WTC11 (cell line): Measurements from ENCODE around the gene RASL11B. TPM values are rescaled to one million over a fixed set of nuclear protein-coding genes. Genes with fewer than 3 reads are reported as not detected.

ENCODE experiments used
- ATAC-seq: fragments of 200-7000 bp; cut with Tn5 transposase; 2 replicates; pipeline ENCODE4 v1.10.0; 2021; ENCODE audit warnings: mild to moderate bottlenecking, moderate library complexity
- CTCF ChIA-PET: fragments of 300-600 bp; sonication (Branson Sonifier 250); formaldehyde crosslinking; loops from one replicate; lab custom pipeline; 2021; ENCODE audit warnings: antibody characterized with exemption; lab: Charles Lee
- POLR2A ChIA-PET: fragments of 350-600 bp; sonication (Branson Sonifier 250); formaldehyde crosslinking; loops from one replicate; lab custom pipeline; 2021; ENCODE audit warnings: antibody characterized with exemption; lab: Charles Lee
- DNase-seq: peaks from one replicate; pipeline ENCODE4 v3.0.0; 2021; ENCODE audit warnings: low spot score
- H3K27ac Mint-ChIP-seq: 2 replicates; pipeline ENCODE4 v1.8.0; 2021; ENCODE audit warnings: mixed read lengths
- H3K27me3 Mint-ChIP-seq: 2 replicates; pipeline ENCODE4 v1.8.0; 2021; ENCODE audit warnings: low read depth, mild to moderate bottlenecking, moderate library complexity, mixed read lengths
- H3K36me3 Mint-ChIP-seq: 2 replicates; pipeline ENCODE4 v1.8.0; 2021; ENCODE audit warnings: mixed read lengths
- H3K4me1 Mint-ChIP-seq: 2 replicates; pipeline ENCODE4 v1.8.0; 2022; ENCODE audit warnings: mixed read lengths
- H3K4me3 Mint-ChIP-seq: 2 replicates; pipeline ENCODE4 v1.8.0; 2021; ENCODE audit warnings: mild to moderate bottlenecking, moderate library complexity, mixed read lengths
- H3K9me3 Mint-ChIP-seq: 2 replicates; pipeline ENCODE4 v1.8.0; 2021; ENCODE audit warnings: mixed read lengths
- ATF6 ChIP-seq: sonication (generic); formaldehyde crosslinking; IDR thresholded peaks from 2 replicates; pipeline ENCODE4 v1.8.1; 2023; ENCODE audit warnings: mild to moderate bottlenecking, missing genetic modification reagents
- CREB1 ChIP-seq: sonication (generic); formaldehyde crosslinking; IDR thresholded peaks from 2 replicates; pipeline ENCODE4 v1.8.0; 2023; ENCODE audit warnings: mild to moderate bottlenecking, missing genetic modification reagents
- CREM ChIP-seq: sonication (generic); formaldehyde crosslinking; IDR thresholded peaks from 2 replicates; pipeline ENCODE4 v1.8.1; 2022; ENCODE audit warnings: mild to moderate bottlenecking, missing genetic modification reagents, moderate library complexity
- ELF4 ChIP-seq: sonication (generic); formaldehyde crosslinking; IDR thresholded peaks from 2 replicates; pipeline ENCODE4 v1.8.1; 2022; ENCODE audit warnings: low read depth, mild to moderate bottlenecking, moderate library complexity, missing genetic modification reagents
- ETV6 ChIP-seq: sonication (generic); formaldehyde crosslinking; IDR thresholded peaks from 2 replicates; pipeline ENCODE4 v1.8.1; 2022; ENCODE audit warnings: mild to moderate bottlenecking, missing genetic modification reagents
- FOXJ3 ChIP-seq: sonication (generic); formaldehyde crosslinking; IDR thresholded peaks from 2 replicates; pipeline ENCODE4 v1.9.0; 2021; ENCODE audit warnings: missing genetic modification reagents, mild to moderate bottlenecking, borderline replicate concordance
- FOXK1 ChIP-seq: sonication (generic); formaldehyde crosslinking; IDR thresholded peaks from 2 replicates; pipeline ENCODE4 v1.8.0; 2022; ENCODE audit warnings: mild to moderate bottlenecking, moderate library complexity, missing genetic modification reagents
- GTF2I ChIP-seq: fragments of 250-450 bp; sonication (Bioruptor Pico); conservative IDR thresholded peaks from 2 replicates; pipeline ENCODE4 v1.4.0; 2021; ENCODE audit warnings: mild to moderate bottlenecking
- IRF2 ChIP-seq: sonication (generic); formaldehyde crosslinking; IDR thresholded peaks from 2 replicates; pipeline ENCODE4 v1.8.0; 2022; ENCODE audit warnings: low read depth, missing genetic modification reagents, borderline replicate concordance
- MLX ChIP-seq: sonication (generic); formaldehyde crosslinking; IDR thresholded peaks from 2 replicates; pipeline ENCODE4 v1.8.1; 2023; ENCODE audit warnings: mild to moderate bottlenecking, missing genetic modification reagents, moderate library complexity
- MXD4 ChIP-seq: fragments of 250-450 bp; sonication (Bioruptor Pico); IDR thresholded peaks from 2 replicates; pipeline ENCODE4 v1.8.0; 2021; ENCODE audit warnings: mild to moderate bottlenecking, moderate library complexity, borderline replicate concordance
- MYBL2 ChIP-seq: sonication (generic); formaldehyde crosslinking; IDR thresholded peaks from 2 replicates; pipeline ENCODE4 v1.8.1; 2023; ENCODE audit warnings: mild to moderate bottlenecking, moderate library complexity, missing genetic modification reagents
- NFATC4 ChIP-seq: fragments of 250-450 bp; sonication (Bioruptor Pico); IDR thresholded peaks from 2 replicates; pipeline ENCODE4 v1.9.0; 2021; ENCODE audit warnings: mild to moderate bottlenecking
- NFE2L1 ChIP-seq: sonication (generic); formaldehyde crosslinking; IDR thresholded peaks from 2 replicates; pipeline ENCODE4 v1.8.1; 2023; ENCODE audit warnings: missing genetic modification reagents
- NFYB ChIP-seq: sonication (generic); formaldehyde crosslinking; conservative IDR thresholded peaks from 2 replicates; pipeline ENCODE4 v1.8.0; 2022; ENCODE audit warnings: low read depth, missing genetic modification reagents
- NR1H2 ChIP-seq: sonication (generic); formaldehyde crosslinking; IDR thresholded peaks from 2 replicates; pipeline ENCODE4 v1.9.0; 2021; ENCODE audit warnings: mild to moderate bottlenecking, moderate library complexity, missing genetic modification reagents
- NR2C2 ChIP-seq: sonication (generic); formaldehyde crosslinking; IDR thresholded peaks from 2 replicates; pipeline ENCODE4 v1.8.0; 2022; ENCODE audit warnings: mild to moderate bottlenecking, missing genetic modification reagents
- RELA ChIP-seq: sonication (generic); formaldehyde crosslinking; IDR thresholded peaks from 2 replicates; pipeline ENCODE4 v1.8.1; 2022; ENCODE audit warnings: missing genetic modification reagents, mild to moderate bottlenecking, borderline replicate concordance
- TP53 ChIP-seq: sonication (generic); formaldehyde crosslinking; IDR thresholded peaks from 2 replicates; pipeline ENCODE4 v1.8.1; 2023; ENCODE audit warnings: mild to moderate bottlenecking, missing genetic modification reagents
- ZMAT4 ChIP-seq: fragments of 250-450 bp; sonication (Bioruptor Pico); IDR thresholded peaks from 2 replicates; pipeline ENCODE4 v1.9.0; 2021; ENCODE audit warnings: mild to moderate bottlenecking
- ZNF263 ChIP-seq: sonication (generic); formaldehyde crosslinking; IDR thresholded peaks from 2 replicates; pipeline ENCODE4 v1.8.1; 2022; ENCODE audit warnings: low read depth, mild to moderate bottlenecking, moderate library complexity, missing genetic modification reagents
- ZNF317 ChIP-seq: sonication (generic); formaldehyde crosslinking; IDR thresholded peaks from 2 replicates; pipeline ENCODE4 v1.8.1; 2023; ENCODE audit warnings: low read depth, mild to moderate bottlenecking, moderate library complexity, missing genetic modification reagents, borderline replicate concordance
- ZNF416 ChIP-seq: fragments of 250-450 bp; sonication (Bioruptor Pico); IDR thresholded peaks from 2 replicates; pipeline ENCODE4 v1.9.0; 2021; ENCODE audit warnings: mild to moderate bottlenecking, inconsistent platforms
- ZNF423 ChIP-seq: fragments of 250-450 bp; sonication (Bioruptor Pico); IDR thresholded peaks from 2 replicates; pipeline ENCODE4 v2.1.2; 2022; ENCODE audit warnings: mild to moderate bottlenecking, moderate library complexity
- ZNF671 ChIP-seq: fragments of 250-450 bp; sonication (Bioruptor Pico); IDR thresholded peaks from 2 replicates; pipeline ENCODE4 v1.8.0; 2021; ENCODE audit warnings: mild to moderate bottlenecking
- total RNA-seq: library from RNA; stranded (reverse); gene quantifications from 3 replicates; pipeline ENCODE4 v1.2.3, GENCODE V29; 2021
- TF ChIP-seq, protein P1 (sequence below): fragments of 250-450 bp; sonication (Bioruptor Pico); IDR thresholded peaks from 2 replicates; pipeline ENCODE4 v1.9.0; 2021; ENCODE audit warnings: moderate library complexity, mild to moderate bottlenecking, inconsistent platforms, borderline replicate concordance
- TF ChIP-seq, protein P2 (sequence below): sonication (generic); formaldehyde crosslinking; IDR thresholded peaks from 2 replicates; pipeline ENCODE4 v1.8.1; 2022; ENCODE audit warnings: low read depth, missing genetic modification reagents, borderline replicate concordance
- TF ChIP-seq, protein P3 (sequence below): sonication (generic); formaldehyde crosslinking; conservative IDR thresholded peaks from 2 replicates; pipeline ENCODE4 v1.8.1; 2022; ENCODE audit warnings: mild to moderate bottlenecking, missing genetic modification reagents

The RASL11B gene
- total RNA-seq, 1 experiment from 2014 or later, result 58.5 TPM

- no peak overlapping the region for H3K4me3 Mint-ChIP-seq
- DNase-seq (no peak), ATAC-seq (no peak)
- TF ChIP-seq ZNF423 (CRISPR knock-in tag), result no peak
- TF ChIP-seq, protein P1, sequence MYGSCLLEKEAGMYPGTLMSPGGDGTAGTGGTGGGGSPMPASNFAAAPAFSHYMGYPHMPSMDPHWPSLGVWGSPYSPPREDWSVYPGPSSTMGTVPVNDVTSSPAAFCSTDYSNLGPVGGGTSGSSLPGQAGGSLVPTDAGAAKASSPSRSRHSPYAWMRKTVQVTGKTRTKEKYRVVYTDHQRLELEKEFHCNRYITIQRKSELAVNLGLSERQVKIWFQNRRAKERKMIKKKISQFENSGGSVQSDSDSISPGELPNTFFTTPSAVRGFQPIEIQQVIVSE (CRISPR knock-in tag), result no peak
- TF ChIP-seq, protein P2, sequence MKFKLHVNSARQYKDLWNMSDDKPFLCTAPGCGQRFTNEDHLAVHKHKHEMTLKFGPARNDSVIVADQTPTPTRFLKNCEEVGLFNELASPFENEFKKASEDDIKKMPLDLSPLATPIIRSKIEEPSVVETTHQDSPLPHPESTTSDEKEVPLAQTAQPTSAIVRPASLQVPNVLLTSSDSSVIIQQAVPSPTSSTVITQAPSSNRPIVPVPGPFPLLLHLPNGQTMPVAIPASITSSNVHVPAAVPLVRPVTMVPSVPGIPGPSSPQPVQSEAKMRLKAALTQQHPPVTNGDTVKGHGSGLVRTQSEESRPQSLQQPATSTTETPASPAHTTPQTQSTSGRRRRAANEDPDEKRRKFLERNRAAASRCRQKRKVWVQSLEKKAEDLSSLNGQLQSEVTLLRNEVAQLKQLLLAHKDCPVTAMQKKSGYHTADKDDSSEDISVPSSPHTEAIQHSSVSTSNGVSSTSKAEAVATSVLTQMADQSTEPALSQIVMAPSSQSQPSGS, result no peak
- H3K27me3 Mint-ChIP-seq, result peaks cover 4% of the 10 kb centered on the region; the same call in 1 of the 2 replicates
- H3K4me1 Mint-ChIP-seq, result peaks cover 4% of the 10 kb centered on the region; the same call in 1 of the 2 replicates
- CTCF ChIA-PET, result no interaction called here
- POLR2A ChIA-PET, result no interaction called here
- peaks cover 7% of the 10 kb centered on the region for H3K36me3 Mint-ChIP-seq
- peaks cover 14% of the 10 kb centered on the region for H3K9me3 Mint-ChIP-seq
- no peak overlapping the region for H3K27ac Mint-ChIP-seq
Observed at GRCh38 chr4:52813546-52813945, 48.6 kb upstream of the RASL11B start.

- ATAC-seq, result no peak
- peaks cover 9% of the 10 kb centered on the region for H3K4me1 Mint-ChIP-seq
- no peak for DNase-seq
- H3K36me3 Mint-ChIP-seq, result peaks cover 13% of the 10 kb centered on the region
- ChIA-PET POLR2A (no interaction called here), CTCF (interaction anchor here (0.9 kb wide), 1 partner anchor 111 kb away, joined by 3 read pairs; no protein-coding TSS in a partner anchor)
- H3K27me3 Mint-ChIP-seq, result no peaks in the 10 kb centered on the region; the same call in 1 of the 2 replicates
- H3K4me3 Mint-ChIP-seq, result no peak overlapping the region
- H3K27ac Mint-ChIP-seq, result no peak overlapping the region
- TF ChIP-seq ELF4 (CRISPR knock-in tag) (no peak), TP53 (CRISPR knock-in tag) (no peak), ZMAT4 (CRISPR knock-in tag) (no peak), ZNF416 (CRISPR knock-in tag) (no peak), FOXK1 (no peak), NR1H2 (CRISPR knock-in tag) (no peak), CREB1 (CRISPR knock-in tag) (no peak), MLX (CRISPR knock-in tag) (no peak), IRF2 (CRISPR knock-in tag) (no peak), MYBL2 (CRISPR knock-in tag) (no peak), ETV6 (CRISPR knock-in tag) (no peak), NFE2L1 (no peak), RELA (CRISPR knock-in tag) (no peak), ZNF671 (CRISPR knock-in tag) (no peak), FOXJ3 (CRISPR knock-in tag) (no peak), ZNF263 (CRISPR knock-in tag) (no peak)
- H3K9me3 Mint-ChIP-seq, result peaks cover 26% of the 10 kb centered on the region
Observed at GRCh38 chr4:52822583-52822971, 39.5 kb upstream of the RASL11B start.

- Mint-ChIP-seq H3K4me3 (no peak overlapping the region), H3K27ac (no peak overlapping the region), H3K9me3 (peaks cover 26% of the 10 kb centered on the region), H3K27me3 (no peaks in the 10 kb centered on the region; the same call in 1 of the 2 replicates), H3K4me1 (peaks cover 9% of the 10 kb centered on the region), H3K36me3 (peaks cover 11% of the 10 kb centered on the region)
- CTCF ChIA-PET, result interaction anchor here (0.9 kb wide), 1 partner anchor 111 kb away, joined by 3 read pairs; no protein-coding TSS in a partner anchor
- ATAC-seq, result no peak
- DNase-seq, result no peak
- TF ChIP-seq NFATC4 (CRISPR knock-in tag) (no peak), NR2C2 (no peak), CREM (no peak), ZNF671 (CRISPR knock-in tag) (no peak), ZNF423 (CRISPR knock-in tag) (no peak), GTF2I (CRISPR knock-in tag) (no peak), MXD4 (no peak), CREB1 (CRISPR knock-in tag) (no peak), ATF6 (CRISPR knock-in tag) (no peak), ZNF317 (no peak), NFYB (CRISPR knock-in tag) (no peak)
- TF ChIP-seq, protein P3, sequence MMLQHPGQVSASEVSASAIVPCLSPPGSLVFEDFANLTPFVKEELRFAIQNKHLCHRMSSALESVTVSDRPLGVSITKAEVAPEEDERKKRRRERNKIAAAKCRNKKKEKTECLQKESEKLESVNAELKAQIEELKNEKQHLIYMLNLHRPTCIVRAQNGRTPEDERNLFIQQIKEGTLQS (CRISPR knock-in tag), result no peak
- POLR2A ChIA-PET, result no interaction called here
Observed at GRCh38 chr4:52822972-52823701, 39.0 kb upstream of the RASL11B start.
